Measurements from ENCODE around the gene DSEL. TPM values are rescaled to one million over a fixed set of nuclear protein-coding genes. Genes with fewer than 3 reads are reported as not detected.

Gene DSEL
- total and polyA plus RNA-seq, 10 donors, result 0.22 to 8.0 (median 4.7) TPM

- TF ChIP-seq POLR2A (IDR thresholded peaks at IDR 0.05), result no peak
- no peak for TF ChIP-seq POLR2AphosphoS5 (IDR thresholded peaks at IDR 0.05)
- TF ChIP-seq CTCF (IDR thresholded peaks at IDR 0.05 in 8 of 11, conservative IDR thresholded peaks at IDR 0.05 in 3 of 11), result no peak
- Histone ChIP-seq H3K36me3 (no peaks in the 10 kb centered on the region), H3K27ac (no peak overlapping the region), H3K9me3 (no peaks in the 10 kb centered on the region), H3K4me1 (peaks cover 5 to 34% (median 15%) of the 10 kb centered on the region in 6 donors), H3K4me3 (no peak overlapping the region), H3K27me3 (replicated peaks in 1 of 7) (peaks cover 0 to 20% (median 0%) of the 10 kb centered on the region in 7 donors)
- WGBS, 5 donors, result 77 to 84% (median 82%) methylated on average over 3 of the region's 3 CpGs
- intact Hi-C loops (cut with DNase I; ENCODE audit: low total_unique reads), result no loop called here
- DNase-seq, result no peak
Measured at GRCh38 chr18:67513280-67513679, 3.2 kb downstream of the DSEL start.

GRCh38 chr18:67511840-67512239, 4.7 kb downstream of the DSEL start:
- no peak for DNase-seq
- no peak overlapping the region for H3K27ac ChIP-seq
- no peaks in the 10 kb centered on the region for H3K9me3 ChIP-seq
- H3K36me3 ChIP-seq, result no peaks in the 10 kb centered on the region
- 85 to 95% (median 92%) methylated on average over 6 of the region's 6 CpGs for WGBS, 5 donors
- TF ChIP-seq POLR2AphosphoS5 (IDR thresholded peaks at IDR 0.05) (no peak), POLR2A (IDR thresholded peaks at IDR 0.05) (no peak), CTCF (IDR thresholded peaks at IDR 0.05 in 8 of 11, conservative IDR thresholded peaks at IDR 0.05 in 3 of 11) (no peak)
- intact Hi-C loops (cut with DNase I; ENCODE audit: low total_unique reads), result no loop called here
- peaks cover 0 to 18% (median 0%) of the 10 kb centered on the region in 7 donors for H3K27me3 ChIP-seq (replicated peaks in 1 of 7)
- H3K4me1 ChIP-seq, result peaks cover 0 to 22% (median 5%) of the 10 kb centered on the region in 6 donors
- H3K4me3 ChIP-seq, result no peak overlapping the region

GRCh38 chr18:67510831-67511230, 5.7 kb downstream of the DSEL start:
- Histone ChIP-seq H3K36me3 (no peaks in the 10 kb centered on the region), H3K4me3 (no peak overlapping the region), H3K9me3 (no peaks in the 10 kb centered on the region), H3K27ac (peak overlapping the region in 1 of 8 donors; percentile 1), H3K27me3 (replicated peaks in 1 of 7) (peaks cover 0 to 7% (median 0%) of the 10 kb centered on the region in 7 donors), H3K4me1 (peaks cover 0 to 17% (median 3%) of the 10 kb centered on the region in 6 donors)
- TF ChIP-seq POLR2A (IDR thresholded peaks at IDR 0.05) (no peak), CTCF (IDR thresholded peaks at IDR 0.05 in 8 of 11, conservative IDR thresholded peaks at IDR 0.05 in 3 of 11) (no peak), POLR2AphosphoS5 (IDR thresholded peaks at IDR 0.05) (no peak)
- no peak for DNase-seq
- WGBS, 5 donors, result 81 to 90% (median 88%) methylated on average over 3 of the region's 3 CpGs
- intact Hi-C loops (cut with DNase I; ENCODE audit: low total_unique reads), result no loop called here

GRCh38 chr18:67509741-67510391, 6.7 kb downstream of the DSEL start:
- peak overlapping the region in 3 of 8 donors; percentile 1 to 21 (median 5) for H3K27ac ChIP-seq
- no peak for TF ChIP-seq POLR2A (IDR thresholded peaks at IDR 0.05)
- TF ChIP-seq CTCF (IDR thresholded peaks at IDR 0.05 in 8 of 11, conservative IDR thresholded peaks at IDR 0.05 in 3 of 11), result no peak
- no peak for TF ChIP-seq POLR2AphosphoS5 (IDR thresholded peaks at IDR 0.05)
- no peaks in the 10 kb centered on the region for H3K27me3 ChIP-seq (replicated peaks in 1 of 7)
- no peaks in the 10 kb centered on the region for H3K36me3 ChIP-seq
- DNase-seq, result no peak
- intact Hi-C loops (cut with DNase I; ENCODE audit: low total_unique reads), result no loop called here
- no peak overlapping the region for H3K4me3 ChIP-seq
- no peaks in the 10 kb centered on the region for H3K9me3 ChIP-seq
- H3K4me1 ChIP-seq, result peaks cover 0 to 8% (median 0%) of the 10 kb centered on the region in 6 donors
- 64 to 76% (median 72%) methylated on average over 6 of the region's 6 CpGs for WGBS, 5 donors

All from spleen (tissue), 11 donors.